Measurements from ENCODE around the gene FAHD1. TPM values are rescaled to one million over a fixed set of nuclear protein-coding genes. Genes with fewer than 3 reads are reported as not detected.

The FAHD1 gene
- polyA plus RNA-seq, 3 donors = 7.5 to 24.9 (median 17.3) TPM

- Histone ChIP-seq H2AFZ (ENCODE audit: insufficient read depth, low read depth, low read length, poor library complexity, severe bottlenecking) (no peak overlapping the region), H4K20me1 (ENCODE audit: insufficient read depth, low read length) (peaks cover 56% of the 10 kb centered on the region), H3K4me3 (replicated peaks in 1 of 3; ENCODE audit: low read depth in 2 of 3, low read length in 3 of 3) (no peak overlapping the region), H3K79me2 (ENCODE audit: insufficient read depth, low read length) (peaks cover 8% of the 10 kb centered on the region), H3K9ac (ENCODE audit: insufficient read depth, low read length, poor library complexity, severe bottlenecking) (no peak overlapping the region), H3K9me3 (replicated peaks in 1 of 2; ENCODE audit: control insufficient read depth in 1 of 2, insufficient read depth in 1 of 2, low read length in 2 of 2) (no peaks in the 10 kb centered on the region), H3K4me1 (ENCODE audit: control insufficient read depth in 1 of 2, insufficient read depth in 2 of 2, low read length in 2 of 2) (no peaks in the 10 kb centered on the region), H3K27ac (ENCODE audit: low read depth in 1 of 2, low read length in 2 of 2) (no peak overlapping the region), H3K36me3 (replicated peaks in 1 of 2; ENCODE audit: control insufficient read depth in 1 of 2, insufficient read depth in 2 of 2, low read length in 2 of 2) (peaks cover 81 to 95% of the 10 kb centered on the region in 2 donors), H3K4me2 (replicated peaks; ENCODE audit: extremely low read depth, low read length, poor library complexity, severe bottlenecking) (no peak overlapping the region), H3K27me3 (ENCODE audit: control insufficient read depth in 2 of 2, insufficient read depth in 2 of 2, low read length in 2 of 2) (no peaks in the 10 kb centered on the region)
- intact Hi-C loops (cut with micrococcal nuclease) = no loop called here
- Mint-ChIP-seq H3K4me3 (no peak overlapping the region), H3K36me3 (peaks cover 56 to 94% of the 10 kb centered on the region in 2 donors), H3K4me1 (no peaks in the 10 kb centered on the region), H3K27ac (peak overlapping the region in 1 of 7 donors; percentile 48), H3K27me3 (ENCODE audit: low read depth in 3 of 3) (no peaks in the 10 kb centered on the region), H3K9me3 (no peaks in the 10 kb centered on the region)
- DNase-seq = no peak
- no peak for TF ChIP-seq CTCF (IDR thresholded peaks at IDR 0.05)
- 97% methylated on average over 14 of the region's 17 CpGs for WGBS (ENCODE audit: insufficient coverage)
These were observed 9.3 kb upstream of the FAHD1 start for GRCh38 chr16:1817716-1818115.

- H2AFZ ChIP-seq (ENCODE audit: insufficient read depth, low read depth, low read length, poor library complexity, severe bottlenecking) = no peak overlapping the region
- no peaks in the 10 kb centered on the region for H3K27me3 ChIP-seq (ENCODE audit: control insufficient read depth in 2 of 2, insufficient read depth in 2 of 2, low read length in 2 of 2)
- no peak overlapping the region for H3K4me3 ChIP-seq (replicated peaks in 1 of 3; ENCODE audit: low read depth in 2 of 3, low read length in 3 of 3)
- Mint-ChIP-seq H3K4me1 (no peaks in the 10 kb centered on the region), H3K27me3 (ENCODE audit: low read depth in 3 of 3) (no peaks in the 10 kb centered on the region), H3K27ac (no peak overlapping the region), H3K36me3 (peaks cover 54 to 92% of the 10 kb centered on the region in 2 donors), H3K9me3 (no peaks in the 10 kb centered on the region), H3K4me3 (no peak overlapping the region)
- H3K79me2 ChIP-seq (ENCODE audit: insufficient read depth, low read length) = peaks cover 11% of the 10 kb centered on the region
- intact Hi-C loops (cut with micrococcal nuclease) = no loop called here
- H3K4me1 ChIP-seq (ENCODE audit: control insufficient read depth in 1 of 2, insufficient read depth in 2 of 2, low read length in 2 of 2) = no peaks in the 10 kb centered on the region
- H3K9ac ChIP-seq (ENCODE audit: insufficient read depth, low read length, poor library complexity, severe bottlenecking) = no peak overlapping the region
- H3K27ac ChIP-seq (ENCODE audit: low read depth in 1 of 2, low read length in 2 of 2) = no peak overlapping the region
- H4K20me1 ChIP-seq (ENCODE audit: insufficient read depth, low read length) = peaks cover 54% of the 10 kb centered on the region
- WGBS (ENCODE audit: insufficient coverage) = 98% methylated on average over 27 of the region's 27 CpGs
- DNase-seq = no peak
- H3K36me3 ChIP-seq (replicated peaks in 1 of 2; ENCODE audit: control insufficient read depth in 1 of 2, insufficient read depth in 2 of 2, low read length in 2 of 2) = peaks cover 79 to 93% of the 10 kb centered on the region in 2 donors
- H3K9me3 ChIP-seq (replicated peaks in 1 of 2; ENCODE audit: control insufficient read depth in 1 of 2, insufficient read depth in 1 of 2, low read length in 2 of 2) = no peaks in the 10 kb centered on the region
- no peak for TF ChIP-seq CTCF (IDR thresholded peaks at IDR 0.05)
- H3K4me2 ChIP-seq (replicated peaks; ENCODE audit: extremely low read depth, low read length, poor library complexity, severe bottlenecking) = no peak overlapping the region
These were observed 8.7 kb upstream of the FAHD1 start for GRCh38 chr16:1818204-1818872.

Measured in CD14-positive monocyte (primary cell).